Ovary (tissue), 9 donors: ENCODE results near the gene PPM1D. TPM values are rescaled to one million over a fixed set of nuclear protein-coding genes. Genes with fewer than 3 reads are reported as not detected.
A peak's percentile ranks its signal among the peaks of the same experiment; 100 is the strongest.

Experiments used
- DNase-seq, 5 donors: peaks; one replicate each; pipeline ENCODE4 v3.0.0-alpha.2; 2019 to 2020
- H3K27ac ChIP-seq, 2 donors: fragments of 200-600 bp; one replicate each; pipeline versions ENCODE4 v1.5.1 to v1.8.0; 2019 to 2022
- H3K27me3 ChIP-seq: fragments of 200-600 bp; one replicate; pipeline ENCODE4 v1.8.0; 2022
- H3K36me3 ChIP-seq: fragments of 200-600 bp; sonication (generic); one replicate; pipeline ENCODE4 v1.5.1; 2019
- H3K4me1 ChIP-seq: one replicate; pipeline ENCODE4 v1.8.1; 2013; ENCODE audit warnings: mild to moderate bottlenecking, moderate library complexity; ENCODE audit not compliant: insufficient read depth
- H3K4me3 ChIP-seq: fragments of 200-600 bp; sonication (generic); one replicate; pipeline ENCODE4 v1.5.1; 2017
- H3K9me3 ChIP-seq, 2 donors: fragments of 200-600 bp in 1 of 2; sonication (generic) in 1 of 2; one replicate each; pipeline versions ENCODE4 v1.5.1 to v1.8.1; 2013 to 2019; ENCODE audit warnings: mild to moderate bottlenecking in 1 of 2, moderate library complexity in 1 of 2
- CTCF ChIP-seq, 3 donors: fragments of 450-650 bp in 2 of 3; fragments of 200-600 bp in 1 of 3; IDR thresholded peaks; one replicate each; pipeline versions ENCODE4 v1.5.1 to v1.8.0; 2016 to 2022; ENCODE audit warnings: antibody characterized with exemption in 3 of 3, mild to moderate bottlenecking in 1 of 3
- EP300 ChIP-seq: sonication (generic); formaldehyde crosslinking; IDR thresholded peaks from one replicate; pipeline ENCODE4 v1.6.1; 2017; ENCODE audit warnings: antibody characterized with exemption
- POLR2A ChIP-seq: fragments of 450-650 bp; IDR thresholded peaks from one replicate; pipeline ENCODE4 v1.6.1; 2017; ENCODE audit warnings: antibody characterized with exemption, mild to moderate bottlenecking, moderate library complexity
- WGBS, 3 donors: extraction: QIAGEN DNeasy Blood & Tissue Kit in 1 of 3; methylation state at CpG; one replicate each; pipeline versions ENCODE4 v1.1.5 to v1.1.7; 2013 to 2017; 5-methylcytosine and 5-hydroxymethylcytosine counted together
- intact Hi-C, 4 donors: fragments of 100-400 bp; cut with DNase I; formaldehyde crosslinking; loops; one replicate each; pipeline versions ENCODE4 v1.11.0 to v1.15.1; 2022 to 2023
- polyA plus RNA-seq, 2 donors: library from polyadenylated mRNA; stranded (reverse); fragments of 200-250 nt in 1 of 2; fragments of 350-450 nt in 1 of 2; fragmentation: Illumina TruSeq in 1 of 2; extraction: RNeasy Lipid Tissue Mini Kit (QIAGEN cat#74804) in 1 of 2; gene quantifications; one replicate each; pipeline ENCODE4 v1.2.3, GENCODE V29; 2013 to 2014
- total RNA-seq, 7 donors: library from RNA; depleted of rRNA in 2 of 7; stranded (reverse); fragments of >200 nt in 2 of 7; fragmentation: NEBNext Ultra II Directional in 3 of 7; extraction: Animal tissue kit (Norgen Biotek cat#: 25700) in 3 of 7; gene quantifications; one replicate each; pipeline versions ENCODE4 v1.1.0 to v1.2.4, GENCODE V29; 2016 to 2023
- donor health status: DM: no; HTN: no; CAD: no; lungs with moderate emphysema.
- donor health status: DM: no; HTN: no; CAD: no.
- donor health status: Bipolar disorder and iron deficiency.
- donor health status: DM: yes; HTN: yes; CAD: no.
- donor health status: DM: no; HTN: no; CAD: no.
- donor health status: DM: yes; HTN: yes; CAD: no.

The PPM1D gene
- total and polyA plus RNA-seq, 9 donors = 11.9 to 35.5 (median 27.1) TPM

GRCh38 chr17:60579090-60579489 lies 20.9 kb upstream of the PPM1D start:
- Histone ChIP-seq H3K4me3 (no peak overlapping the region), H3K4me1 (peaks cover 6% of the 10 kb centered on the region), H3K27me3 (no peaks in the 10 kb centered on the region), H3K27ac (peak overlapping the region in 1 of 2 donors; percentile 63), H3K36me3 (no peaks in the 10 kb centered on the region), H3K9me3 (no peaks in the 10 kb centered on the region)
- intact Hi-C loops = loop anchor here in 3 of 4 donors (10.0 kb wide), 2 partner anchors 54 to 56 kb away; partner anchors contain the start of gene APPBP2 (in 1 of the 3)
- WGBS, 3 donors = 0 to 13% (median 1%) methylated on average over 2 of the region's 2 CpGs
- TF ChIP-seq CTCF (IDR thresholded peaks at IDR 0.05) (no peak), EP300 (no peak), POLR2A (no peak)
- no peak for DNase-seq

GRCh38 chr17:60579551-60579950 lies 20.4 kb upstream of the PPM1D start:
- intact Hi-C loops = loop anchor here in 3 of 4 donors (10.0 kb wide), 2 partner anchors 55 kb away; partner anchors contain the start of gene APPBP2 (in 1 of the 3)
- WGBS, 3 donors = 54 to 61% (median 59%) methylated on average over 4 of the region's 4 CpGs

GRCh38 chr17:60583008-60583407 lies 17.0 kb upstream of the PPM1D start:
- H3K27ac ChIP-seq = no peak overlapping the region
- H3K27me3 ChIP-seq = no peaks in the 10 kb centered on the region
- no peak for TF ChIP-seq CTCF (IDR thresholded peaks at IDR 0.05)
- no peak for TF ChIP-seq EP300
- TF ChIP-seq POLR2A = no peak
- no peak overlapping the region for H3K4me3 ChIP-seq
- no peak for DNase-seq
- intact Hi-C loops = loop anchor here in 1 of 4 donors (10.0 kb wide), 1 partner anchor 52 kb away; no protein-coding TSS in a partner anchor
- H3K9me3 ChIP-seq = no peaks in the 10 kb centered on the region
- H3K36me3 ChIP-seq = no peaks in the 10 kb centered on the region
- peaks cover 4% of the 10 kb centered on the region for H3K4me1 ChIP-seq

More at GRCh38 chr17:60579551-60579950, 20.4 kb upstream of the PPM1D start:
- H3K36me3 ChIP-seq = no peaks in the 10 kb centered on the region
- DNase-seq = no peak
- peak overlapping the region in 1 of 2 donors; percentile 63 for H3K27ac ChIP-seq
- no peak for TF ChIP-seq CTCF (IDR thresholded peaks at IDR 0.05)
- TF ChIP-seq POLR2A = no peak
- TF ChIP-seq EP300 = no peak
- H3K4me1 ChIP-seq = peaks cover 6% of the 10 kb centered on the region
- H3K27me3 ChIP-seq = no peaks in the 10 kb centered on the region
- H3K9me3 ChIP-seq = no peaks in the 10 kb centered on the region
- H3K4me3 ChIP-seq = no peak overlapping the region

- no peak for TF ChIP-seq EP300
- TF ChIP-seq CTCF (IDR thresholded peaks at IDR 0.05) = no peak
- TF ChIP-seq POLR2A = no peak
- H3K4me3 ChIP-seq = no peak overlapping the region
- intact Hi-C loops = loop anchor here in 1 of 4 donors (10.0 kb wide), 1 partner anchor 49 kb away; no protein-coding TSS in a partner anchor
- 86 to 98% (median 98%) methylated on average over 2 of the region's 2 CpGs for WGBS, 3 donors
- no peak for DNase-seq
- H3K4me1 ChIP-seq = peaks cover 2% of the 10 kb centered on the region
- H3K27ac ChIP-seq = no peak overlapping the region
- no peaks in the 10 kb centered on the region for H3K36me3 ChIP-seq
- H3K9me3 ChIP-seq = no peaks in the 10 kb centered on the region
- H3K27me3 ChIP-seq = no peaks in the 10 kb centered on the region
These were observed 14.1 kb upstream of the PPM1D start for GRCh38 chr17:60585887-60586286.
